22Rv1 (cell line): Measurements from ENCODE around the gene TGFBI.

Experiments
- ZFX ChIP-seq: fragments of 450-650 bp; IDR thresholded peaks from 2 replicates; pipeline ENCODE4 v1.6.1; 2017; ENCODE audit warnings: antibody characterized with exemption, borderline replicate concordance
- TF ChIP-seq, protein P1 (sequence below): fragments of 450-650 bp; IDR thresholded peaks from 2 replicates; pipeline ENCODE4 v1.5.1; 2017; ENCODE audit warnings: mild to moderate bottlenecking

DNA sequence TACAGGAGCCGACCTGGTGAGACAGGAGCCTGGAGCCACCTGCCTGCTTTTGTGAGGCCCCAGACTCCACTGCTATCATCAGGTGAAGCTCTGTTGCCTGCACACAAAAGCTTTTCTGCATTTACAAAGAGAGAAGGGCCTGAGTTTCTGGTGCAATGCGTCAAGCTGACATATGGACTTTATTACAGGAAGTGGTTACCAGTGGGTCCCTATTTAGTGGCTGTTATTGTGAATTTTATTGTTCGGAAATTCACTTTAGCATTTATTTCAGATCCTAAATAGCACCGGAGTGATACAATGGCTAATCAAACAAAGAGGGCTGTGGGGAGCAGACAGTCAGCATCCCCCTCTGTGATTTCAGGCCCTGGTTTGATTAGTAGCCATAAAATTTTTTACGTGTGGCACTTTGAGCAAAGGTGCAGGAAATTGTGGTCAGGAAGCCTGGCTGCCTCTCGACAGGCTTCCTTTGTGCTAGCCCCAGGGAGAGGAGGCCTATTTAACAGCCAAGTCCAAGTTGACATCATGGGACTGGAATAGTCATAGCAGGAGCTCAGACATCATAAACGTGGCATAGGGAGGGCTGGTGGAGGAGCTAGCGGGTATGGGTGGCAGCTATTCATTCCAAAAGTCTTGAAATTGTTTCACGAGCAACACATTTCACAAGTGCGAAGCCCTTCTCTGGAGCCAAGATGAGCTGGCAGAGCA lies 8.4 kb downstream of the TGFBI start:
- TF ChIP-seq, protein P1, sequence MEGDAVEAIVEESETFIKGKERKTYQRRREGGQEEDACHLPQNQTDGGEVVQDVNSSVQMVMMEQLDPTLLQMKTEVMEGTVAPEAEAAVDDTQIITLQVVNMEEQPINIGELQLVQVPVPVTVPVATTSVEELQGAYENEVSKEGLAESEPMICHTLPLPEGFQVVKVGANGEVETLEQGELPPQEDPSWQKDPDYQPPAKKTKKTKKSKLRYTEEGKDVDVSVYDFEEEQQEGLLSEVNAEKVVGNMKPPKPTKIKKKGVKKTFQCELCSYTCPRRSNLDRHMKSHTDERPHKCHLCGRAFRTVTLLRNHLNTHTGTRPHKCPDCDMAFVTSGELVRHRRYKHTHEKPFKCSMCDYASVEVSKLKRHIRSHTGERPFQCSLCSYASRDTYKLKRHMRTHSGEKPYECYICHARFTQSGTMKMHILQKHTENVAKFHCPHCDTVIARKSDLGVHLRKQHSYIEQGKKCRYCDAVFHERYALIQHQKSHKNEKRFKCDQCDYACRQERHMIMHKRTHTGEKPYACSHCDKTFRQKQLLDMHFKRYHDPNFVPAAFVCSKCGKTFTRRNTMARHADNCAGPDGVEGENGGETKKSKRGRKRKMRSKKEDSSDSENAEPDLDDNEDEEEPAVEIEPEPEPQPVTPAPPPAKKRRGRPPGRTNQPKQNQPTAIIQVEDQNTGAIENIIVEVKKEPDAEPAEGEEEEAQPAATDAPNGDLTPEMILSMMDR: no peak
- no peak for TF ChIP-seq ZFX
